GM12878 (cell line): Measurements from ENCODE around the gene PLBD1. TPM values are rescaled to one million over a fixed set of nuclear protein-coding genes. Genes with fewer than 3 reads are reported as not detected.
A peak's percentile ranks its signal among the peaks of the same experiment; 100 is the strongest.

Source experiments
- BCL3 ChIP-seq: IDR thresholded peaks from 2 replicates; pipeline ENCODE4 v1.6.1; 2011; ENCODE audit warnings: borderline replicate concordance, low read depth, mild to moderate bottlenecking, moderate library complexity, low read length; ENCODE audit not compliant: insufficient read depth, poor library complexity, severe bottlenecking
- CEBPB ChIP-seq, 2 experiments: fragments of 150-350 bp in 1 of 2; IDR thresholded peaks; 2 replicates each; pipeline ENCODE4 v1.6.1; 2012 to 2014; ENCODE audit warnings: low read depth in 2 of 2, low read length in 2 of 2, borderline replicate concordance in 1 of 2, inconsistent platforms in 1 of 2
- EED ChIP-seq: sonication (generic); IDR thresholded peaks from 2 replicates; pipeline ENCODE4 v1.6.1; 2016; ENCODE audit warnings: antibody characterized with exemption, low read depth
- EGR1 ChIP-seq, 2 experiments: IDR thresholded peaks; 1 replicate in 1 of 2; 2 replicates in 1 of 2; pipeline ENCODE4 v1.6.1; 2011 to 2012; ENCODE audit warnings: low read depth in 2 of 2, low read length in 2 of 2, borderline replicate concordance in 1 of 2, mild to moderate bottlenecking in 1 of 2, moderate library complexity in 1 of 2
- FOS ChIP-seq: IDR thresholded peaks from 3 replicates; pipeline ENCODE4 v1.6.1; 2011; ENCODE audit warnings: borderline replicate concordance; ENCODE audit not compliant: insufficient read length; ENCODE audit errors: extremely low read depth
- FOXK2 ChIP-seq: fragments of 450-650 bp; IDR thresholded peaks from 2 replicates; pipeline ENCODE4 v1.6.1; 2017; ENCODE audit warnings: mild to moderate bottlenecking, moderate library complexity
- HCFC1 ChIP-seq: fragments of 150-350 bp; IDR thresholded peaks from 2 replicates; pipeline ENCODE4 v1.6.1; 2014; ENCODE audit warnings: low read length
- MTA3 ChIP-seq: IDR thresholded peaks from 2 replicates; pipeline ENCODE4 v1.6.1; 2012; ENCODE audit warnings: low read length, inconsistent platforms, borderline replicate concordance
- NFXL1 ChIP-seq: fragments of 450-650 bp; IDR thresholded peaks from 2 replicates; pipeline ENCODE4 v1.6.1; 2017; ENCODE audit warnings: antibody characterized with exemption, mild to moderate bottlenecking, borderline replicate concordance
- RBBP5 ChIP-seq: fragments of 200-600 bp; sonication (generic); conservative IDR thresholded peaks from 2 replicates; pipeline ENCODE4 v1.6.1; 2016
- SKIL ChIP-seq: fragments of 450-650 bp; IDR thresholded peaks from 2 replicates; pipeline ENCODE4 v1.6.1; 2017; ENCODE audit warnings: mild to moderate bottlenecking, low read depth, inconsistent platforms; ENCODE audit not compliant: poor library complexity, severe bottlenecking
- TBL1XR1 ChIP-seq: IDR thresholded peaks from 2 replicates; pipeline ENCODE4 v1.6.1; 2012; ENCODE audit warnings: low read depth, low read length, improper control_type of control experiment
- ZNF207 ChIP-seq: fragments of 450-650 bp; IDR thresholded peaks from 2 replicates; pipeline ENCODE4 v1.6.1; 2014; ENCODE audit warnings: antibody characterized with exemption, mild to moderate bottlenecking, borderline replicate concordance
- ZNF687 ChIP-seq: fragments of 450-650 bp; IDR thresholded peaks from 2 replicates; pipeline ENCODE4 v1.6.1; 2017; ENCODE audit warnings: mild to moderate bottlenecking, moderate library complexity
- polyA plus RNA-seq, 11 experiments: library from polyadenylated mRNA; depleted of rRNA in 4 of 11; unstranded in 6 of 11; stranded (reverse) in 5 of 11; fragments of >200 nt; fragmentation: Nextera tagmentation in 4 of 11; fragmentation: Illumina TruSeq in 1 of 11; extraction: Ambion mirVana in 4 of 11; extraction: Trizol in 1 of 11; gene quantifications; 1 replicate in 1 of 11; 2 replicates in 10 of 11; pipeline versions ENCODE4 v1.2.1 to v1.2.3, GENCODE V29; 2011 to 2016; ENCODE audit warnings: inconsistent platforms in 2 of 11, missing spikeins in 2 of 11, low read depth in 1 of 11
- total RNA-seq, 4 experiments: library from RNA; depleted of rRNA in 3 of 4; stranded (reverse); fragments of >200 nt in 3 of 4; fragmentation: Illumina TruSeq in 1 of 4; extraction: Trizol in 1 of 4; gene quantifications; 2 replicates each; pipeline versions ENCODE4 v1.2.1 to v1.2.3, GENCODE V29; 2013 to 2021
- TF ChIP-seq, protein P1 (sequence below), 3 experiments: IDR thresholded peaks in 2 of 3; conservative IDR thresholded peaks in 1 of 3; 2 replicates each; pipeline ENCODE4 v1.5.1; 2011; ENCODE audit warnings: low read depth in 3 of 3, low read length in 3 of 3, mild to moderate bottlenecking in 3 of 3, control low read depth in 2 of 3, moderate library complexity in 2 of 3, inconsistent platforms in 1 of 3, mixed read lengths in 1 of 3; ENCODE audit not compliant: control insufficient read depth in 2 of 3, insufficient read depth in 1 of 3; ENCODE audit errors: extremely low read depth in 1 of 3
- TF ChIP-seq, protein P2 (sequence below): fragments of 450-650 bp; IDR thresholded peaks from 2 replicates; pipeline ENCODE4 v1.6.1; 2018; ENCODE audit warnings: borderline replicate concordance, mild to moderate bottlenecking; ENCODE audit not compliant: partially characterized antibody

The PLBD1 gene
- total and polyA plus RNA-seq, 10 of the 15 experiments (the other 5 are each of a cell fraction or from before 2014, with no cell fraction given) = 0.19 to 0.54 (median 0.27) TPM; not detected in 1

GRCh38 chr12:14614704-14615121 is 47.0 kb upstream of the PLBD1 start (continued):
- TF ChIP-seq BCL3 = no peak
- TF ChIP-seq CEBPB (IDR thresholded peaks at IDR 0.05; ENCODE audit: borderline replicate concordance in 1 of 2, low read depth in 2 of 2, low read length in 2 of 2) = no peak
- TF ChIP-seq NFXL1 = no peak
- TF ChIP-seq, protein P1, sequence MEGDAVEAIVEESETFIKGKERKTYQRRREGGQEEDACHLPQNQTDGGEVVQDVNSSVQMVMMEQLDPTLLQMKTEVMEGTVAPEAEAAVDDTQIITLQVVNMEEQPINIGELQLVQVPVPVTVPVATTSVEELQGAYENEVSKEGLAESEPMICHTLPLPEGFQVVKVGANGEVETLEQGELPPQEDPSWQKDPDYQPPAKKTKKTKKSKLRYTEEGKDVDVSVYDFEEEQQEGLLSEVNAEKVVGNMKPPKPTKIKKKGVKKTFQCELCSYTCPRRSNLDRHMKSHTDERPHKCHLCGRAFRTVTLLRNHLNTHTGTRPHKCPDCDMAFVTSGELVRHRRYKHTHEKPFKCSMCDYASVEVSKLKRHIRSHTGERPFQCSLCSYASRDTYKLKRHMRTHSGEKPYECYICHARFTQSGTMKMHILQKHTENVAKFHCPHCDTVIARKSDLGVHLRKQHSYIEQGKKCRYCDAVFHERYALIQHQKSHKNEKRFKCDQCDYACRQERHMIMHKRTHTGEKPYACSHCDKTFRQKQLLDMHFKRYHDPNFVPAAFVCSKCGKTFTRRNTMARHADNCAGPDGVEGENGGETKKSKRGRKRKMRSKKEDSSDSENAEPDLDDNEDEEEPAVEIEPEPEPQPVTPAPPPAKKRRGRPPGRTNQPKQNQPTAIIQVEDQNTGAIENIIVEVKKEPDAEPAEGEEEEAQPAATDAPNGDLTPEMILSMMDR (IDR thresholded peaks at IDR 0.05 in 2 of 3, conservative IDR thresholded peaks at IDR 0.05 in 1 of 3; ENCODE audit: control insufficient read depth in 2 of 3, extremely low read depth in 1 of 3, insufficient read depth in 1 of 3, low read depth in 3 of 3, low read length in 3 of 3) = no peak
- TF ChIP-seq RBBP5 = no peak
- no peak for TF ChIP-seq HCFC1
- peak; percentile 99 for TF ChIP-seq EED
- peak; percentile 53 for TF ChIP-seq SKIL
- TF ChIP-seq EGR1 (IDR thresholded peaks at IDR 0.05; ENCODE audit: borderline replicate concordance in 1 of 2, low read depth in 2 of 2, low read length in 2 of 2) = no peak
- TF ChIP-seq, protein P2, sequence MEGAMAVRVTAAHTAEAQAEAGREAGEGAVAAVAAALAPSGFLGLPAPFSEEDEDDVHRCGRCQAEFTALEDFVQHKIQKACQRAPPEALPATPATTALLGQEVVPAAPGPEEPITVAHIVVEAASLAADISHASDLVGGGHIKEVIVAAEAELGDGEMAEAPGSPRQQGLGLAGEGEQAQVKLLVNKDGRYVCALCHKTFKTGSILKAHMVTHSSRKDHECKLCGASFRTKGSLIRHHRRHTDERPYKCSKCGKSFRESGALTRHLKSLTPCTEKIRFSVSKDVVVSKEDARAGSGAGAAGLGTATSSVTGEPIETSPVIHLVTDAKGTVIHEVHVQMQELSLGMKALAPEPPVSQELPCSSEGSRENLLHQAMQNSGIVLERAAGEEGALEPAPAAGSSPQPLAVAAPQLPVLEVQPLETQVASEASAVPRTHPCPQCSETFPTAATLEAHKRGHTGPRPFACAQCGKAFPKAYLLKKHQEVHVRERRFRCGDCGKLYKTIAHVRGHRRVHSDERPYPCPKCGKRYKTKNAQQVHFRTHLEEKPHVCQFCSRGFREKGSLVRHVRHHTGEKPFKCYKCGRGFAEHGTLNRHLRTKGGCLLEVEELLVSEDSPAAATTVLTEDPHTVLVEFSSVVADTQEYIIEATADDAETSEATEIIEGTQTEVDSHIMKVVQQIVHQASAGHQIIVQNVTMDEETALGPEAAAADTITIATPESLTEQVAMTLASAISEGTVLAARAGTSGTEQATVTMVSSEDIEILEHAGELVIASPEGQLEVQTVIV = no peak
- no peak for TF ChIP-seq ZNF687
- TF ChIP-seq TBL1XR1 = no peak
- TF ChIP-seq ZNF207 = no peak
- TF ChIP-seq MTA3 = peak; percentile 90
- no peak for TF ChIP-seq FOXK2
- TF ChIP-seq FOS = no peak
